HG02981 (cell line): ENCODE data around the gene GPC3.
"Not testable (repeated sequence)": the region's sequence is repeated elsewhere in the genome, so short reads cannot be mapped to it uniquely, and the experiment has no call there.

ENCODE experiments used
- ATAC-seq: cut with Tn5 transposase; IDR thresholded peaks from one replicate; pipeline ENCODE4 v1.9.1; 2021; ENCODE audit warnings: mild to moderate bottlenecking, moderate library complexity; ENCODE audit not compliant: unreplicated experiment

GPC3 gene

GRCh38 chrX:133985164-133985966 lies at the start of gene GPC3:
TSS of gene GPC3 (minus strand) at chrX:133985594.
- no peak for ATAC-seq

DNA sequence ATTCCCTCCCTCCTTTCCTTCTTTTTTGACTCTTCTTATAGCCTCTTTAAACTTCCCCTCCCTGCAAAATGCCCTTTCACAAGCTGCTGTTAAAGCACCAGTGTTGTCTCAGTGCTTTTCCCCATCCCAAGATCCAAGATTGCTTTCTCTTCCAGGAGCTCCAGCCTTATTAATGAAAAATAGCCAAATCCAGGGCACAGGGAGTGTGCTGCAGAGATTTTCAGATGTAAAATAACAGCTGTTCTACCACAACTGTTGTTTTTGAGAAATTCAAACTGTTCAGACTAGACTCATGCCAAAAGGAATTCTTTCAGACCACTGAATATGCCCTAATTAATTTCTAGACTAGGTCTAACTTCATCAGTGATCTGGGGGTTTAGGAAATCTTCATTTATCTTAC lies 47.0 kb upstream of the GPC3 start:
- no peak for ATAC-seq

- no peak for ATAC-seq
Measured at GRCh38 chrX:134026565-134027311, 41.3 kb upstream of the GPC3 start.

DNA sequence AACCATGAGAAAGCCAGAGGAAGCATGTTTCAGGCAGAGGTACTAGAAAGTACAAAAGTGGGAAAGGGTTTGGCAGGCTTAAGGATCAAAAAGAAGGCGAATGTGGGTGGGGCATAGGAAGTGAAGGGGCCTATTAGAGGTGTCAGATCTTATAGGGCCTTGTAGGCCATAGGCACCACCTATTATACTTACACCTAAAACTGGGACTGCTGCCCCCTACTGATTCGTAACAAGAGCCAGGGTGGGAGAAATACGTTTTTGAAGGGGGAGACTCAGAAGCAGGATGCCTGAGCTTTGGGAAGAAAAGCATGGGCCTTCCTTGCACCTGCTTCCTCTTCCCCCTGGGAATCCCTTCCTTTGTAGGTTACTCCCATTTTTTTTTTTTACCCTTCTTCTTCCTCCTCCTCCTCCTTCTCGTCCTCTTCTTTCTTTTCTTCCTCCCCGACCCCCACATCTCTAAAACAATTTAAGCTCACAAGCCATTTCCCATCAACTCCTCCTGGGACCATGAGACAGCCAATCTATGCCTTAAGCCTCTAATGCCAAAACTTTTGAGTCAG lies 40.7 kb upstream of the GPC3 start:
- ATAC-seq = no peak

- ATAC-seq = no peak
Measured at GRCh38 chrX:134024686-134025377, 39.4 kb upstream of the GPC3 start.

DNA sequence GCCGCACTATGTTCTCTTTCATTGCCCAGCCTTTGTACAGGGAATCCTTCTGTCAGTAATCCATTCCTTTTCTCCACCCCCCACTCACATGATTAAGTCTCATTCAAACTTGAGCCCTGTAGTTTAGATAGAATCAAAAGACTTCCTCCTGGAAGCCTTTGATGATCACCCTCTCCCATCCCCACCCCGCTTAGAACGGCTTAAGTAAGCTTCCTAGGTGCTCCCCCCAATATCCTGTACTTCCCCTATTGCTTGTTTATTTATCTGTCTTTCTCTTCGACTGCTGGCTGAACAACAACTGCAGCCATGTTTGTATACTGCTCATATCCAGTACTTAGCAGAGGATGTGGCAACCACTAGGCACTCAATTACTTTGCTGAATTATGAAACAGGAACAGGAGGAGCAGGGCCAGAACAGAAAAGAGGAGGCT lies 38.5 kb upstream of the GPC3 start:
- no peak for ATAC-seq

- ATAC-seq = no peak
Measured at GRCh38 chrX:134020910-134021309, 35.5 kb upstream of the GPC3 start.

- ATAC-seq = no peak
Measured at GRCh38 chrX:134019567-134020206, 34.3 kb upstream of the GPC3 start.

GRCh38 chrX:134016309-134016708 lies 30.9 kb upstream of the GPC3 start:
- not testable (repeated sequence) for ATAC-seq

DNA sequence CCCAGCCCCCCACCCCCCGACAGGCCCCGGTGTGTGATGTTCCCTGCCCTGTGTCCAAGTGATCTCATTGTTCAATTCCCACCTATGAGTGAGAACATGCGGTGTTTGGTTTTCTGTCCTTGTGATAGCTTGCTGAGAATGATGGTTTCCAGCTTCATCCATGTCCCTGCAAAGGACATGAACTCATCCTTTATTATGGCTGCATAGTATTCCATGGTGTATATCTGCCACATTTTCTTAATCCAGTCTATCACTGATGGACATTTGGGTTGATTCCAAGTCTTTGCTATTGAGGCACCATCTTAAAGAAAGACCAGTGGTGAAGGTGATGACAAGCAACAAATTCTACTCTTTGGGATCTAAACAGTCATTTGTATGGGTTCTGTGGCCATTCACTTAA lies 30.1 kb upstream of the GPC3 start:
- not testable (repeated sequence) for ATAC-seq

DNA sequence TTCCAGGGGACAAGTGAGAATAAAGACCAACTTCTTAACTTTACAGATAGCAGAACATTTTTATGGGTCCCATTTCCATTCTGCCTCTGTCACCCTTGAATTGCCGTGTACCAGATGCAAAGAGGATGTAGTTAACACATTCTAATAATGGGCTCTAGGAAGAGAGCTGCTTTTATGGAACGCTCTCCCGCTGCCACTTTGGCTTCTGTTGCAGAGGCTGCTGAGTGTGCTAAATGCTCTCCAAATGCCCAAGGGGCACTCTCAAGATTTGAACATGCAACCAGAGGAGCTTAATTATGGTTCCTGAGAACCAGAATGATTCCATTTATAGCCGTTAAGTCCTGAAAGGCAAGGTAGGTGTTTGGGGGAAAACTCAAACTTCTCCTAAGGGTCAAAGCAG lies 28.1 kb upstream of the GPC3 start:
- no peak for ATAC-seq

GRCh38 chrX:134013092-134013497 lies 27.7 kb upstream of the GPC3 start:
- no peak for ATAC-seq

GRCh38 chrX:134010690-134011089 lies 25.3 kb upstream of the GPC3 start:
- no peak for ATAC-seq

- ATAC-seq = no peak
Measured at GRCh38 chrX:134007716-134008115, 22.3 kb upstream of the GPC3 start.

DNA sequence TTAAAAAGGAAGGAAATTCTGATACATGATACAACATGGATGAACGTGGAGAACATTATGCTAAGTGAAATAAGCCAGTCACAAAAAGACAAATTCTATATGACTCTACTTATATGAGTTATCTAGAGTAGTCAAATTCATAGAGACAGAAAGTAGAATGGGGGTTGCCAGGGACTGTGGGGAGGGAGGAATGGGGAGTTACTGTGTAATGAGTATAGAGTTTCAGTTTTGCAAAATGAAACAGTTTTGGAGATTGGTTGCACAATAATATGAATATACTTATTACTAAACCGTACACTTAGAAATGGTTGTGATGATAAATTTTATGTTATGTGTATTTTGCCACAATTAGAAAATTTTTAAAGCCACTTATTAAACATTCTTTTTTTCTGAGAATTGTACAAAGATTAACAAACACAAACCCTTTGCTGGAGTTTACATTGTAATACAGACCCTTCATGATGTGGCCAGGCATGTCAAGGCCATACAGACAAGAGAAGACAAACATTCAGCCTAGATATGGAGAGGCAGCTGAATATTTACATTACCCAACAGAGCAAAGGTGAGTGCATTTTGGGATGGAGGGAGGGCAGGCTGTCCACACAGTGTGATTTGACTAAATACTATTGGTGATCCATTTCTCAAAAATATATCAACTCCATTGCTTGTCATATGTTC lies 21.2 kb upstream of the GPC3 start:
- peak; percentile 63 for ATAC-seq

GRCh38 chrX:134004084-134004483 lies 18.7 kb upstream of the GPC3 start:
- no peak for ATAC-seq

DNA sequence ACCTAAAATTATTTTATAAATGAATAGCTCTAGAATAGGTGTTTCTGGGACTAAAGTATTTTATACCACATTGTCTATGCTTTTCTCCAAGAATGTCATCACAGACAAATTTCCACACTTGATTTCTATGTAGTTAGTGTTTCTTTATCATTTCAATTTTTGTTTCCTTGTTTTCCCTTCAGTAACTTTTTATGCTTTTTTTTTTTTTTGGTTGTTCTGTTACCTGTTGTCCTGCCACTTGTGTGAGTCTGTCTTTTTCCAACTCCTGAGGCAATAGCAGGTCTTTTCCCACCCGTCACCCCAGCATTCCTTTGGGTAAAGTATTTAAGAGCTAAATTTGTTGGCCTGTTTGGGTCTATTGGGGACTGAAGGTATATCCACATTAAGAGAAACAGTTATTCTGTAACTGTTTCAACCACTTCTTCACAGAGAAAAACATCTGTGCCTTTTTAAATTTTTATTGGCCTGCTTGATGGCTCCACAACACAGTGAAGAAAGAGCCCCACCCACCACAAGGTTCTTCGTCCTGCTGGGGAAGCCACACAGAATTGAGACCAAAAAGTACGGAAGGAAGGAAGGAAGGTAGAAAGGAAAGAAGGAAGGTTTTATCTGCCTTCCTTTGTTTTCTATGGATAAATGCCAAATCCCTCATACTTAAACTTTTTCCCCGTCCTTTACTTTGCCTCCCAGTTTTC lies 17.7 kb upstream of the GPC3 start:
- ATAC-seq = no peak

DNA sequence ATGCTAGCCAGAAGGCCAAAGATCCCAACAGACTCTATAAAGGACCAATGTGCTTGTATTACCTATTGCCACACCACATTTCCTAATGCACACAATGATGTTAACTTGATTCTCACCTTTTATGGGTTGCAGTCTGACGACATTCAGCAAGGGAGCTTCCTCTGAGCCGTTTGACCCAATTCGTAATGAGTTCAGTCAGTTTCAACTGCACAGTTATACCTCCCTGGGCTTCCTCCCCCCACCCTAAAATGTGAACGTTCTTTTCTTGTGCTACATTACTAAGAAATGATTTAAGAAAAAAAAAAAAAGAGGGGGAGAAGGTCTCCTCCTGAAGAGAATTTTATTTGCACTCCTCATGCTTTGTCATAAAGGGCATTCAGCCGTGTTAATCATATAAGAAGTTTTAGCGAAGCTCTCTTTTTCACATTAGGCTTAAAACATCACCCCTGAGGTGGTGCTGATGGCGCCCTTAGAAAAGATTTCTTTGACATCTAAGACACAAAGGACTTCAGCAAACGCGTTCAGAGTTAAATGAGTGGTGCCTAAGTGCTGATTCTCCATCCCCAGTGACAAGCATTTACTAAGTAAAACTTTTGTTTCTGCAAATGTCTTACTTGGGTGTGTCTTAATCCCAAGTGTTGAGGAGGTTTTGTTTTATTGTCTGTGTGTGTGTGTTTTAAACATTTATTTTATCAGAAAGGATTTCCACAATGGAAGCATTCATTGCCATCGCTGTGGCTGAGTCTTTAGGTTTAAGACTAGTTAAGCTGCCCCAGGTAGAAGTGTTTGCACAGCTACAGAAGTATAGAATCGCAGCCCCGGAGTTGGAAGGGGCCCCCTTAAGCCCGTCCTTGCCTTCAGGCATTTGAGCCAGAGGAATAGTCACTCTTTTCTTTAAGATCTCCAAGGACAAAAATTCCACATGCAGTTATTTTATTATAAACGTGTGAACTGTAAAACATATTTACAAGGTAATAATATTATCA lies 15.2 kb upstream of the GPC3 start:
- no peak for ATAC-seq
